Esophagus muscularis mucosa (tissue), 4 donors: ENCODE results near the gene NKX6-1. TPM values are rescaled to one million over a fixed set of nuclear protein-coding genes. Genes with fewer than 3 reads are reported as not detected.

ENCODE experiments used
- DNase-seq: peaks from one replicate; pipeline ENCODE4 v3.0.0-alpha.2; 2017; ENCODE audit errors: extremely low spot score
- H3K27ac ChIP-seq, 4 donors: fragments of 200-600 bp; sonication (generic); replicated peaks in 1 of 4; 1 replicate in 3 of 4; 2 replicates in 1 of 4; pipeline ENCODE4 v1.5.1; 2016 to 2019; ENCODE audit warnings: mild to moderate bottlenecking in 1 of 4
- H3K27me3 ChIP-seq, 4 donors: fragments of 200-600 bp; sonication (generic); one replicate each; pipeline versions ENCODE4 v1.5.1 to v1.6.0; 2016 to 2019
- H3K36me3 ChIP-seq, 4 donors: fragments of 200-600 bp; sonication (generic); one replicate each; pipeline ENCODE4 v1.5.1; 2016 to 2019
- H3K4me1 ChIP-seq, 4 donors: fragments of 200-600 bp; sonication (generic); one replicate each; pipeline ENCODE4 v1.5.1; 2016 to 2019
- H3K4me3 ChIP-seq, 4 donors: fragments of 200-600 bp; sonication (generic); 1 replicate in 2 of 4; 2 replicates in 2 of 4; pipeline ENCODE4 v1.5.1; 2016 to 2019; ENCODE audit warnings: mild to moderate bottlenecking in 4 of 4, moderate library complexity in 1 of 4
- H3K9me3 ChIP-seq, 4 donors: fragments of 200-600 bp; sonication (generic); 1 replicate in 3 of 4; 2 replicates in 1 of 4; pipeline ENCODE4 v1.5.1; 2016 to 2019
- CTCF ChIP-seq, 3 experiments: fragments of 200-600 bp in 2 of 3; fragments of 450-650 bp in 1 of 3; sonication (generic) in 2 of 3; IDR thresholded peaks; one replicate each; pipeline ENCODE4 v1.5.1; 2017 to 2019; ENCODE audit warnings: antibody characterized with exemption in 3 of 3, mild to moderate bottlenecking in 2 of 3, moderate library complexity in 1 of 3
- EP300 ChIP-seq: sonication (generic); formaldehyde crosslinking; IDR thresholded peaks from one replicate; pipeline ENCODE4 v1.6.1; 2017; ENCODE audit warnings: antibody characterized with exemption
- POLR2A ChIP-seq: fragments of 450-650 bp; IDR thresholded peaks from one replicate; pipeline ENCODE4 v1.6.1; 2017; ENCODE audit warnings: antibody characterized with exemption, moderate library complexity, mild to moderate bottlenecking, low read depth
- POLR2AphosphoS5 ChIP-seq, 2 donors: sonication (generic); formaldehyde crosslinking; IDR thresholded peaks; one replicate each; pipeline ENCODE4 v1.6.1; 2017; ENCODE audit warnings: antibody characterized with exemption in 2 of 2
- WGBS: methylation state at CpG from one replicate; pipeline ENCODE4 v1.1.5; 2018; 5-methylcytosine and 5-hydroxymethylcytosine counted together
- intact Hi-C: fragments of 100-400 bp; cut with DNase I; formaldehyde crosslinking; loops from one replicate; pipeline ENCODE4 v1.15.1; 2023
- total RNA-seq, 4 donors: library from RNA; depleted of rRNA; stranded (reverse); fragments of >200 nt; gene quantifications; one replicate each; pipeline versions ENCODE4 v1.1.0 to v1.2.1, GENCODE V29; 2016

NKX6-1 gene
- total RNA-seq, 4 donors from 2014 or later, result 48.2 to 115 (median 75.4) TPM

- peaks cover 11 to 39% (median 31%) of the 10 kb centered on the region in 4 donors for H3K4me1 ChIP-seq
- H3K36me3 ChIP-seq, result no peaks in the 10 kb centered on the region
- TF ChIP-seq CTCF (IDR thresholded peaks at IDR 0.05) (peak in 2 of 3 experiments; percentile 36 to 37), EP300 (no peak)
- intact Hi-C loops, result loop anchor here (10.0 kb wide), 1 partner anchor 245 kb away; no protein-coding TSS in a partner anchor
- no peak for DNase-seq
- 24% methylated on average over 6 of the region's 6 CpGs for WGBS
- H3K4me3 ChIP-seq, result no peak overlapping the region
- peaks cover 0 to 29% (median 0%) of the 10 kb centered on the region in 4 donors for H3K27me3 ChIP-seq
- peak overlapping the region; percentile 11 to 43 (median 36) for H3K27ac ChIP-seq
- H3K9me3 ChIP-seq, result no peaks in the 10 kb centered on the region
These were observed 19.4 kb downstream of the NKX6-1 start for GRCh38 chr4:84479663-84480062.

GRCh38 chr4:84477738-84478137, 21.4 kb downstream of the NKX6-1 start:
- H3K27ac ChIP-seq, result no peak overlapping the region
- TF ChIP-seq EP300, result no peak
- TF ChIP-seq POLR2A, result no peak
- TF ChIP-seq CTCF (IDR thresholded peaks at IDR 0.05), result no peak
- TF ChIP-seq POLR2AphosphoS5 (IDR thresholded peaks at IDR 0.05), result no peak
- intact Hi-C loops, result no loop called here
- no peak for DNase-seq
- no peaks in the 10 kb centered on the region for H3K36me3 ChIP-seq
- 63% methylated on average over 1 of the region's 1 CpG for WGBS
- peaks cover 0 to 17% (median 0%) of the 10 kb centered on the region in 4 donors for H3K27me3 ChIP-seq
- peaks cover 2 to 32% (median 23%) of the 10 kb centered on the region in 4 donors for H3K4me1 ChIP-seq
- H3K4me3 ChIP-seq, result no peak overlapping the region
- H3K9me3 ChIP-seq, result no peaks in the 10 kb centered on the region

- Histone ChIP-seq H3K4me3 (no peak overlapping the region), H3K4me1 (peaks cover 0 to 6% (median 0%) of the 10 kb centered on the region in 4 donors), H3K9me3 (no peaks in the 10 kb centered on the region), H3K27ac (no peak overlapping the region), H3K36me3 (no peaks in the 10 kb centered on the region), H3K27me3 (no peaks in the 10 kb centered on the region)
- DNase-seq, result no peak
- TF ChIP-seq POLR2A, result no peak
- no peak for TF ChIP-seq POLR2AphosphoS5 (IDR thresholded peaks at IDR 0.05)
- no peak for TF ChIP-seq EP300
- no peak for TF ChIP-seq CTCF (IDR thresholded peaks at IDR 0.05)
- intact Hi-C loops, result no loop called here
These were observed 25.0 kb downstream of the NKX6-1 start for GRCh38 chr4:84474107-84474506.

GRCh38 chr4:84472154-84472553, 26.9 kb downstream of the NKX6-1 start:
- DNase-seq, result no peak
- H3K27ac ChIP-seq, result no peak overlapping the region
- no peak overlapping the region for H3K4me3 ChIP-seq
- H3K4me1 ChIP-seq, result peaks cover 0 to 7% (median 0%) of the 10 kb centered on the region in 4 donors
- H3K9me3 ChIP-seq, result no peaks in the 10 kb centered on the region
- intact Hi-C loops, result no loop called here
- H3K36me3 ChIP-seq, result no peaks in the 10 kb centered on the region
- no peaks in the 10 kb centered on the region for H3K27me3 ChIP-seq
- TF ChIP-seq POLR2AphosphoS5 (IDR thresholded peaks at IDR 0.05) (no peak), POLR2A (no peak), CTCF (IDR thresholded peaks at IDR 0.05) (no peak), EP300 (no peak)

- no peak for DNase-seq
- TF ChIP-seq POLR2AphosphoS5 (IDR thresholded peaks at IDR 0.05) (no peak), CTCF (IDR thresholded peaks at IDR 0.05) (peak in 1 of 3 experiments; percentile 9)
- Histone ChIP-seq H3K9me3 (no peaks in the 10 kb centered on the region), H3K27me3 (no peaks in the 10 kb centered on the region), H3K36me3 (no peaks in the 10 kb centered on the region), H3K4me3 (no peak overlapping the region), H3K4me1 (peaks cover 0 to 7% (median 0%) of the 10 kb centered on the region in 4 donors), H3K27ac (no peak overlapping the region)
- 64% methylated on average over 4 of the region's 4 CpGs for WGBS
- intact Hi-C loops, result no loop called here
These were observed 28.8 kb downstream of the NKX6-1 start for GRCh38 chr4:84470204-84470785.
